OCI-LY3 (cell line): Measurements from ENCODE around the gene WTIP.
A peak's percentile ranks its signal among the peaks of the same experiment; 100 is the strongest.

ENCODE experiments used
- H2AFZ ChIP-seq: fragments of 200-600, 300-600 bp; shearing (Covaris generic); 2 replicates; pipeline ENCODE4 v1.6.0; 2014; ENCODE audit warnings: antibody characterized with exemption, low read depth, low read length
- H3K27ac ChIP-seq: fragments of 200-600, 300-600 bp; sonication (generic); 2 replicates; pipeline ENCODE4 v1.5.1; 2014; ENCODE audit warnings: mild to moderate bottlenecking, low read length, moderate library complexity, mixed read lengths
- H3K27me3 ChIP-seq: fragments of 200-600, 300-600 bp; sonication (generic); 2 replicates; pipeline ENCODE4 v1.6.1; 2014; ENCODE audit warnings: low read depth, low read length, mixed read lengths
- H3K36me3 ChIP-seq: fragments of 200-600, 300-600 bp; sonication (generic); replicated peaks from 2 replicates; pipeline ENCODE3; 2014; ENCODE audit warnings: low read depth, low read length, mixed read lengths
- H3K4me1 ChIP-seq: fragments of 300-600, 200-600 bp; sonication (generic); 2 replicates; pipeline ENCODE4 v1.6.1; 2014; ENCODE audit warnings: low read length, mixed read lengths
- H3K4me2 ChIP-seq: fragments of 200-600, 300-600 bp; sonication (generic); 2 replicates; pipeline ENCODE4 v1.6.1; 2014; ENCODE audit warnings: low read length, mixed read lengths
- H3K4me3 ChIP-seq: fragments of 300-600, 200-600 bp; sonication (generic); 2 replicates; pipeline ENCODE4 v1.5.1; 2014; ENCODE audit warnings: antibody characterized with exemption, mild to moderate bottlenecking, low read length, moderate library complexity
- H3K79me2 ChIP-seq: fragments of 300-600, 200-600 bp; shearing (Covaris generic); 2 replicates; pipeline ENCODE4 v1.6.1; 2014; ENCODE audit warnings: mild to moderate bottlenecking, low read length, mixed read lengths
- H3K9ac ChIP-seq: fragments of 300-600, 200-600 bp; shearing (Covaris generic); 2 replicates; pipeline ENCODE4 v1.6.0; 2014; ENCODE audit warnings: mild to moderate bottlenecking, low read length, moderate library complexity
- H3K9me3 ChIP-seq: fragments of 200-600, 300-600 bp; shearing (Covaris generic); 2 replicates; pipeline ENCODE4 v1.6.1; 2014; ENCODE audit warnings: low read length, mixed read lengths; ENCODE audit not compliant: insufficient read depth
- H4K20me1 ChIP-seq: fragments of 200-600, 300-600 bp; sonication (generic); 2 replicates; pipeline ENCODE4 v1.6.1; 2016; ENCODE audit warnings: low read length, mixed read lengths; ENCODE audit not compliant: insufficient read depth
- EZH2phosphoT487 ChIP-seq: fragments of 200-600 bp; shearing (Covaris generic); IDR thresholded peaks from 2 replicates; pipeline ENCODE4 v1.6.1; 2018; ENCODE audit warnings: antibody characterized with exemption, mixed run types, low read depth
- TF ChIP-seq, protein P1 (sequence below): fragments of 200-600, 300-600 bp; sonication (generic); IDR thresholded peaks from 2 replicates; pipeline ENCODE4 v1.5.1; 2014; ENCODE audit warnings: antibody characterized with exemption, low read length, low read depth

Gene WTIP

DNA sequence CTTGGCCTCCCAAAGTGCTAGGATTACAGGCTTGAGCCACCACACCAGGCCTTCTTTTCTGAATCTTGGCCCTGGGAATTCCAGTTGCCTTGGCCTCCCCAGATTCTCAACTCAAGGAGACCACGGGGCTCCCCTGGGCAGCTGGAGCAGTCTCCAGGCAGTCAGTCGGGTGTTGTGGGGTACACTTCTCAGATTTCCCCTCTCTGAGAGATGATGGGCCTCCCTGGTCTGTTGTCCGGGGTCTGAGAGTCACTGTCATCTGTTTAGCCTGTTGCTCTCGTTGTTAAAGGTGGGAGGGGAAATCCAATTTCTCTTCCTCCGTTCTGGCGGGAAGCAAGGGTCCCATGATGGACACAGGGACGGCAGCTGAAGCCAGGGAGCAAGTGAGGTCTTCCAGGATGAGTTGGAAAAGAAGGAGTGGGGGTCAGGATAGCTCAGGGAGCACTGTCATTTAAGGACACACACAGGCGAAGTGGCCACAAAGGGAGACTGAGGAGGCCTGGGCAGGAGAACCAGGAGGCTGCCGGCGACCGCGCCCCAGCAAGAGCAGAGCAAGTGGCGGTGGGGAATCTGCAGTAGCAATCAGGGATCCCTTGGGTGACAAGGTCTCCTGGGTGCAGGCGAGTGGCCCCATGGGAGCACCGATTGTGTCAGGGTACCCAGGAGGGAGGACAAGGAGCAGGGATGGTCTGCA lies 15.7 kb downstream of the WTIP start:
- no peak overlapping the region for H3K9ac ChIP-seq
- H3K36me3 ChIP-seq = no peaks in the 10 kb centered on the region
- TF ChIP-seq EZH2phosphoT487 = no peak
- TF ChIP-seq, protein P1, sequence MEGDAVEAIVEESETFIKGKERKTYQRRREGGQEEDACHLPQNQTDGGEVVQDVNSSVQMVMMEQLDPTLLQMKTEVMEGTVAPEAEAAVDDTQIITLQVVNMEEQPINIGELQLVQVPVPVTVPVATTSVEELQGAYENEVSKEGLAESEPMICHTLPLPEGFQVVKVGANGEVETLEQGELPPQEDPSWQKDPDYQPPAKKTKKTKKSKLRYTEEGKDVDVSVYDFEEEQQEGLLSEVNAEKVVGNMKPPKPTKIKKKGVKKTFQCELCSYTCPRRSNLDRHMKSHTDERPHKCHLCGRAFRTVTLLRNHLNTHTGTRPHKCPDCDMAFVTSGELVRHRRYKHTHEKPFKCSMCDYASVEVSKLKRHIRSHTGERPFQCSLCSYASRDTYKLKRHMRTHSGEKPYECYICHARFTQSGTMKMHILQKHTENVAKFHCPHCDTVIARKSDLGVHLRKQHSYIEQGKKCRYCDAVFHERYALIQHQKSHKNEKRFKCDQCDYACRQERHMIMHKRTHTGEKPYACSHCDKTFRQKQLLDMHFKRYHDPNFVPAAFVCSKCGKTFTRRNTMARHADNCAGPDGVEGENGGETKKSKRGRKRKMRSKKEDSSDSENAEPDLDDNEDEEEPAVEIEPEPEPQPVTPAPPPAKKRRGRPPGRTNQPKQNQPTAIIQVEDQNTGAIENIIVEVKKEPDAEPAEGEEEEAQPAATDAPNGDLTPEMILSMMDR = no peak
- H3K79me2 ChIP-seq = no peaks in the 10 kb centered on the region
- H3K27me3 ChIP-seq = no peaks in the 10 kb centered on the region
- no peaks in the 10 kb centered on the region for H3K9me3 ChIP-seq
- no peak overlapping the region for H3K4me2 ChIP-seq
- H3K4me3 ChIP-seq = no peak overlapping the region
- no peaks in the 10 kb centered on the region for H4K20me1 ChIP-seq
- no peak overlapping the region for H3K27ac ChIP-seq
- H3K4me1 ChIP-seq = no peaks in the 10 kb centered on the region
- H2AFZ ChIP-seq = no peak overlapping the region

DNA sequence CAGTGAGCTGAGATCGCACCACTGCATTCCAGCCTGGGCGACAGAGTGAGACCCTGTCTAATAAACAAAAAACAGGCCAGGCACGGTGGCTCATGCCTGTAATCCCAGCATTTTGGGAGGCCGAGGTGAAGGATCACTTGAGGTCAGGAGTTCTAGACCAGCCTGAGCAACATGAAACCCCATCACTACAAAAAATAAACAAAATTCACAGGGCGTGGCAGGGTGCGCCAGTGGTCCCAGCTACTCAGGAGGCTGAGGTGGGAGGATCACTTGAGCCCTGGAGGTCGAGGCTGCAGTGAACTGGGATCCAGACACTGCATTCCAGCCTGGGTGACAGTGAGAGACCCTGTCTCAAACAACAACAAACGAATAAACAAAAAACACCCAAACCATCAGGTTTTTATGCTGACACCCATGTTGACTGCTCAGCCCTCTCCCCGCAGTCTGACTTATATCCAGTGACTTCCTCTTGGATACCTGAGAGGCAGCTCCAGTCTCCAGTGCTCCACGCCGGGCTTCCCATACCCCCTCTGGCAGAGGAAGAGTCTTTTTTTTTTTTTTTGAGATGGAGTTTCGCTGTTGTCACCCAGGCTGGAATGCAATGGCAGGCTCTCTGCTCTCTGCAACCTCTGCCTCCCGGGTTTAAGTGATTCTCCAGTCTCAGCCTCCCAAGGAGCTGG lies 17.7 kb downstream of the WTIP start:
- Histone ChIP-seq H3K4me1 (no peaks in the 10 kb centered on the region), H3K36me3 (no peaks in the 10 kb centered on the region), H3K4me2 (peak overlapping the region; percentile 100), H4K20me1 (no peaks in the 10 kb centered on the region), H2AFZ (peak overlapping the region; percentile 90; the same call in 1 of the 2 replicates), H3K9me3 (no peaks in the 10 kb centered on the region), H3K9ac (0 out of 2 replicates have a peak overlapping the region, but pooled peaks have one; percentile 3), H3K79me2 (no peaks in the 10 kb centered on the region), H3K27me3 (no peaks in the 10 kb centered on the region), H3K4me3 (peak overlapping the region; percentile 82), H3K27ac (no peak overlapping the region)
- TF ChIP-seq, protein P1 = no peak
- TF ChIP-seq EZH2phosphoT487 = no peak

DNA sequence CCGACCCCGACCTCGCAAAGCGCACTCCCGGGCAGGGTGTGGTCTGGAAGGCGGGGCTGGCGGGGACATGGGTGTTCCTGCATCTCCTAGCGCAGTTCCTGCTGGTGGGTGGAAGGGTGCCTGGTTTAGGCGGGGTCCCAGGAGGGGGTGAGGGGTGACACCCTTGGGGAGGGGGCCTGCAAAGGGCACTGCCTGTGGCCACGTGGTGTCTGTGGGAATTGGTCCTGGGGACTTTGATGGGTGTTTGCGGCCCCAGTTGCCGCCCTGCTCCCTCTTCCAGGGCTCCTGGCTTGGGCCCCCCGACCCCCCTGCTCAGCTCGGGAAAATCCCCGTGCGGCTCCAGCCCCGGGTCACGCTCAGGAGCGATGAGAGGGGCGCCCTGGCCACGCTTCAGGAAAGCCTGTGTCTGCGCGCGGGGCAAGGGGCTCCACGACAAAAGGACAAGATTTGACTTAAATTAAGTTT lies 19.1 kb downstream of the WTIP start:
- H3K9ac ChIP-seq = peak overlapping the region; percentile 65
- H3K4me1 ChIP-seq = no peaks in the 10 kb centered on the region
- H3K4me3 ChIP-seq = peak overlapping the region; percentile 82
- no peak for TF ChIP-seq EZH2phosphoT487
- TF ChIP-seq, protein P1 = no peak
- no peak overlapping the region for H3K27ac ChIP-seq
- no peaks in the 10 kb centered on the region for H3K36me3 ChIP-seq
- H2AFZ ChIP-seq = peak overlapping the region; percentile 90
- H3K9me3 ChIP-seq = no peaks in the 10 kb centered on the region
- no peaks in the 10 kb centered on the region for H4K20me1 ChIP-seq
- peak overlapping the region; percentile 100 for H3K4me2 ChIP-seq
- H3K79me2 ChIP-seq = no peaks in the 10 kb centered on the region
- no peaks in the 10 kb centered on the region for H3K27me3 ChIP-seq

DNA sequence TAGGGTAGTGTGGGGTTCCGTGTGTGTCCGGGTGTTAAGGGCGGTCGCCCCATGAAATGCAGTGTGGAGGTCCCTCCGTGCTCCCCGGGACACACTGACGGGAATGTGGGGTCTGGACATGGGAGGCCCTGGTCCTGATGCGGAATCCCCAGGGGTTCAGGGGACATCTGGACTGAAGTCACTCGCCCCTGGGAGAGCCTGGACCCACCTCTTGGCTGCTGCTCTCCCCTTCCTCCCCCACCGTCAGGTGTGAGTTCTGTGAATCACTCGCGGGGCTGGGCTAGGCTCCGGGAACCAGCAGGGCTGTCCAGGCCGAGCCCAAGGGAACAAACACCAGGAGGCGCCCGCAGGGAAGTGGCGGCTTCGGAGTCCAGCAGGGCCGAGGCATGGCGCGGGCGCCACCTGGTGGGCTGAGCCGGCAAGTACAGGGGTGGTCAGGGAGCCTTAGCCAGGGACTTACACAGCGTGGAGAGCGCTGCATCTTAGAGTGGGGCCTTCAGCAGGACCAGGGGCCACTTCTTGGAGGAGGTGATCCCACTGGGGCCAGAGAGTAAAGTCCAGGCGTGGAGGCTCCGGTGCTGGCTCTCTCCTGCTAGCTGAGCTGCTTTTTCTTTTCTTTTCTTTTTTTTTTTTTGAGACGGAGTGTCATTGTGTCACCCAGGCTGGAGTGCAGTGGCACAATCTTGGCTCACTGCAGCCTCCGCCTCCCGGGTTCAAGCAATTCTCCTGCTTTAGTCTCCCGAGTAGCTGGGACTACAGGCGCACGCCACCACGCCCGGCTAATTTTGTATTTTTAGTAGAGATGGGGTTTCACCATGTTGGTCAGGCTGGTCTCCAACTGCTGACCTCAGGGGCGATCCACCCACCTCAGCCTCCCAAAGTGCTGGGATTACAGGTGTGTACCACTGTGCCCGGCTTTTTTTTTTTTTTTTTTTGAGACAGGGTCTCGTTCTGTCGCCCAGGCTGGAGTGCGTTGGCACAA lies 20.1 kb downstream of the WTIP start:
- Histone ChIP-seq H3K27me3 (no peaks in the 10 kb centered on the region), H3K4me1 (no peaks in the 10 kb centered on the region), H3K9me3 (no peaks in the 10 kb centered on the region), H3K36me3 (no peaks in the 10 kb centered on the region), H2AFZ (peak overlapping the region; percentile 90), H4K20me1 (no peaks in the 10 kb centered on the region), H3K9ac (peak overlapping the region; percentile 65), H3K27ac (no peak overlapping the region), H3K4me3 (peak overlapping the region; percentile 82), H3K4me2 (peak overlapping the region; percentile 100), H3K79me2 (no peaks in the 10 kb centered on the region)
- TF ChIP-seq, protein P1 = peak; percentile 99
- TF ChIP-seq EZH2phosphoT487 = no peak
